Skeletal muscle tissue (tissue), 4 donors: ENCODE data around the gene MMRN1. TPM values are rescaled to one million over a fixed set of nuclear protein-coding genes. Genes with fewer than 3 reads are reported as not detected.

Experiments
- H3K27ac ChIP-seq: one replicate; pipeline ENCODE4 v1.7.0; 2013; ENCODE audit warnings: mild to moderate bottlenecking, low read depth, low read length, inconsistent platforms
- H3K27me3 ChIP-seq, 3 donors: one replicate each; pipeline ENCODE4 v1.7.0; 2013; ENCODE audit warnings: low read length in 3 of 3; ENCODE audit not compliant: control insufficient read depth in 3 of 3, insufficient read depth in 3 of 3
- H3K36me3 ChIP-seq, 3 donors: one replicate each; pipeline ENCODE4 v1.7.0; 2013; ENCODE audit warnings: low read length in 3 of 3; ENCODE audit not compliant: control insufficient read depth in 3 of 3, insufficient read depth in 3 of 3
- H3K4me1 ChIP-seq, 3 donors: one replicate each; pipeline ENCODE4 v1.7.0; 2013; ENCODE audit warnings: low read length in 3 of 3, mild to moderate bottlenecking in 3 of 3; ENCODE audit not compliant: control insufficient read depth in 3 of 3, insufficient read depth in 3 of 3
- H3K4me3 ChIP-seq, 3 donors: one replicate each; pipeline ENCODE4 v1.7.0; 2013; ENCODE audit warnings: low read length in 3 of 3
- H3K9ac ChIP-seq, 3 donors: one replicate each; pipeline ENCODE4 v1.7.0; 2013; ENCODE audit warnings: low read length in 3 of 3, mild to moderate bottlenecking in 3 of 3, moderate library complexity in 2 of 3, low read depth in 1 of 3
- H3K9me3 ChIP-seq, 3 donors: one replicate each; pipeline ENCODE4 v1.7.0; 2013; ENCODE audit warnings: low read length in 3 of 3; ENCODE audit not compliant: control insufficient read depth in 3 of 3
- total RNA-seq: library from RNA; depleted of rRNA; stranded (reverse); fragments of >200 nt; gene quantifications from one replicate; pipeline ENCODE4 v1.2.3, GENCODE V29; 2014
- donor health status: Osteomylitis.

MMRN1 gene, protein sequence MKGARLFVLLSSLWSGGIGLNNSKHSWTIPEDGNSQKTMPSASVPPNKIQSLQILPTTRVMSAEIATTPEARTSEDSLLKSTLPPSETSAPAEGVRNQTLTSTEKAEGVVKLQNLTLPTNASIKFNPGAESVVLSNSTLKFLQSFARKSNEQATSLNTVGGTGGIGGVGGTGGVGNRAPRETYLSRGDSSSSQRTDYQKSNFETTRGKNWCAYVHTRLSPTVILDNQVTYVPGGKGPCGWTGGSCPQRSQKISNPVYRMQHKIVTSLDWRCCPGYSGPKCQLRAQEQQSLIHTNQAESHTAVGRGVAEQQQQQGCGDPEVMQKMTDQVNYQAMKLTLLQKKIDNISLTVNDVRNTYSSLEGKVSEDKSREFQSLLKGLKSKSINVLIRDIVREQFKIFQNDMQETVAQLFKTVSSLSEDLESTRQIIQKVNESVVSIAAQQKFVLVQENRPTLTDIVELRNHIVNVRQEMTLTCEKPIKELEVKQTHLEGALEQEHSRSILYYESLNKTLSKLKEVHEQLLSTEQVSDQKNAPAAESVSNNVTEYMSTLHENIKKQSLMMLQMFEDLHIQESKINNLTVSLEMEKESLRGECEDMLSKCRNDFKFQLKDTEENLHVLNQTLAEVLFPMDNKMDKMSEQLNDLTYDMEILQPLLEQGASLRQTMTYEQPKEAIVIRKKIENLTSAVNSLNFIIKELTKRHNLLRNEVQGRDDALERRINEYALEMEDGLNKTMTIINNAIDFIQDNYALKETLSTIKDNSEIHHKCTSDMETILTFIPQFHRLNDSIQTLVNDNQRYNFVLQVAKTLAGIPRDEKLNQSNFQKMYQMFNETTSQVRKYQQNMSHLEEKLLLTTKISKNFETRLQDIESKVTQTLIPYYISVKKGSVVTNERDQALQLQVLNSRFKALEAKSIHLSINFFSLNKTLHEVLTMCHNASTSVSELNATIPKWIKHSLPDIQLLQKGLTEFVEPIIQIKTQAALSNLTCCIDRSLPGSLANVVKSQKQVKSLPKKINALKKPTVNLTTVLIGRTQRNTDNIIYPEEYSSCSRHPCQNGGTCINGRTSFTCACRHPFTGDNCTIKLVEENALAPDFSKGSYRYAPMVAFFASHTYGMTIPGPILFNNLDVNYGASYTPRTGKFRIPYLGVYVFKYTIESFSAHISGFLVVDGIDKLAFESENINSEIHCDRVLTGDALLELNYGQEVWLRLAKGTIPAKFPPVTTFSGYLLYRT
- total RNA-seq = 9.4 TPM

DNA sequence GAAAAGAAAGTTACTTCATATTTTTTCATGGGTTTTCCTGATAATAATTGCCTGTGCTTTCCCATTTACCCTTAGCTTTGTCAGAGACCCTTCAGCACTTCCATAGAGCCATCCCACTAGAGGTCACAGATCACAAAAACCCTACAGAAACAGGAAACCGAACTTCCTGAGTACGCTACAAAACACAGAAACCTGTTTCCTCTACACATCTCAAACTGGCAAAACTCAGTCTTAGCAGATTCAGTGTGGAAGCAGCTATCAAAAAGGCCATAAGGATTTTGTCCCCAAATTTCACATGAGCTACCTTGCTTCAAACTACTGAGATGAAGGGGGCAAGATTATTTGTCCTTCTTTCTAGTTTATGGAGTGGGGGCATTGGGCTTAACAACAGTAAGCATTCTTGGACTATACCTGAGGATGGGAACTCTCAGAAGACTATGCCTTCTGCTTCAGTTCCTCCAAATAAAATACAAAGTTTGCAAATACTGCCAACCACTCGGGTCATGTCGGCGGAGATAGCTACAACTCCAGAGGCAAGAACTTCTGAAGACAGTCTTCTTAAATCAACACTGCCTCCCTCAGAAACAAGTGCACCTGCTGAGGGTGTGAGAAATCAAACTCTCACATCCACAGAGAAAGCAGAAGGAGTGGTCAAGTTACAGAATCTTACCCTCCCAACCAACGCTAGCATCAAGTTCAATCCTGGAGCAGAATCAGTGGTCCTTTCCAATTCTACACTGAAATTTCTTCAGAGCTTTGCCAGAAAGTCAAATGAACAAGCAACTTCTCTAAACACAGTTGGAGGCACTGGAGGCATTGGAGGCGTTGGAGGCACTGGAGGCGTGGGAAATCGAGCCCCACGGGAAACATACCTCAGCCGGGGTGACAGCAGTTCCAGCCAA lies at the start of gene MMRN1:
MMRN1 (plus strand) TSS at position 206 of the 902 bp plus-strand sequence; CDS start at position 324, 118 bp downstream.
- Histone ChIP-seq H3K9ac (no peak within 1 kb of the TSS), H3K36me3 (no peaks in the 10 kb centered on the region), H3K9me3 (no peaks in the 10 kb centered on the region), H3K4me3 (no peak within 1 kb of the TSS), H3K27ac (no peak within 1 kb of the TSS), H3K27me3 (peaks cover 0 to under 1% (median 0%) of the 10 kb centered on the region in 3 donors), H3K4me1 (no peaks in the 10 kb centered on the region)

DNA sequence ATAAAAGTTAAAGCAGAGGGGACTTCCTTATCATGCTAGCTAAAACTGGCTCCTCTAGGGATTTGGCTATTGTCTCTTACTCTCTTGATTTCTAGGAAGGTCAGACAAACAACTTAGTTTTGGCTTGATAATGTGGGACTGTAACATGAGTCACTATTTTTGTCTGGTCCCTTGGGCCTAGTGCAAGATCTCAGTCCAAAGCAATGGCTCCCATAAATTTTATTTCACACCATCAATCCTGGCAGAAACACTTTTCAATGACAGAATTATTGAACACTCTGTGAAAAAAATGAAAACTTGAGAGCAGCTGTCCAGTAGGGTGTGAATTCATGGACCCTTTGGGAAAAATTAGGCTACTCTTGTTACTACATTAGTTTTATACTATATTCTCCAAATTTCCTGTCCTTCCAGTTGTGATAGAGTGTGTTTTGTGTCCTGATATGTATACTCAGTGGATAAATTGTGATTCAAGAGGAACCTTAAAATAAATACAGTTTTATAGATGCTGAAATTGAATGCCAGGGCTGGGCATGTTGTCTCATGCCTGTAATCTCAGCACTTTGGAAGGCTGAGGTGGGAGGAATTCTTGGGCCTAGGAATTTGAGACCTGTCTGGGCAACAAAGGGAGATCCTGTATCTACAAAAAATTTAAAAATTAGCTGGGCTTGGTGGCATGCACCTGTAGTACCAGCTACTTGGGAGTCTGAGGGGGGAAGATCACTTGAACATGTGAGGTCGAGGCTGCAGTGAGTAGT lies 46.9 kb upstream of the MMRN1 start:
- Histone ChIP-seq H3K27me3 (no peaks in the 10 kb centered on the region), H3K4me1 (no peaks in the 10 kb centered on the region), H3K27ac (no peak overlapping the region), H3K9me3 (no peaks in the 10 kb centered on the region), H3K36me3 (no peaks in the 10 kb centered on the region), H3K9ac (no peak overlapping the region), H3K4me3 (no peak overlapping the region)

DNA sequence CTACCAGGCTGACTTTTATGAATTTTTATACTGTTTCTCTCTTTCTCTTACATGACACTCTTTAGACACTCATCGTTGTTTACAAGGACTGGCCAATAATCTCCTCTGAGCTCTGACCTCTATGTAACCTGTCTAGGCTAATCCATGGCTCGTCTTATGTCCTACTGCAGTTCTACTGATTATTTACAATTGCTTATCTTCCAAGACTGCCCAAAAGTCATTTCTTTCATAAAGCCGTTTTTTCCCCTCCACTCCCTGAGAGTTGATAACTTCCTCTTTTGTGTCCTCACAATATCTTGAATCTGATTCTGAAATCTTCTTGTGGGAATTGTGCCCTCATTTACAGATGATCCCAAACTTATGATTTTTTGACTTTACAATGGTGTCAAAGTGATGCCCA lies 39.4 kb upstream of the MMRN1 start:
- Histone ChIP-seq H3K27ac (no peak overlapping the region), H3K36me3 (no peaks in the 10 kb centered on the region)

DNA sequence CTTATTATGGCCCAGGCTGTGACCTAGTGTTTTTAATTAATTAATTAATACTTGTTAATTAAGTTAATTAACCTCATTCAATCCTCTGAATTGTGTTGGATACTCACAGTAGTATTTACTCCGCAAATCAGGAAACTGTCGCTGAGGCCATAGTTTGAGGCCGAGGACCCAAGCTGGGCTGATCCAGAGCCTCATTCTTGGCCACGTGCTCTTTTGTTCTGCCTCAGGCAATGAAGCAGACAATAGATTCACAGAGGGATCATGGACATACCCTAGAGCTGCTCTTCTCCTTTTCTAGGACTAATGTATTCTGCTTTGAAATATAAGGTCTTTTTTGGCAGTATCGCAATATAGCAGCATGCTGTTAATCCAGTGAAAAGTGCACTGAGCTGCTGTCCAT lies 33.7 kb upstream of the MMRN1 start:
- H3K27ac ChIP-seq = no peak overlapping the region
- no peak overlapping the region for H3K4me3 ChIP-seq
- H3K36me3 ChIP-seq = no peaks in the 10 kb centered on the region
- no peaks in the 10 kb centered on the region for H3K4me1 ChIP-seq
- no peaks in the 10 kb centered on the region for H3K9me3 ChIP-seq
- no peaks in the 10 kb centered on the region for H3K27me3 ChIP-seq
- no peak overlapping the region for H3K9ac ChIP-seq

More for the DNA sequence above, 39.4 kb upstream of the MMRN1 start:
- H3K27me3 ChIP-seq = no peaks in the 10 kb centered on the region
- H3K9ac ChIP-seq = no peak overlapping the region
- H3K4me1 ChIP-seq = no peaks in the 10 kb centered on the region
- no peak overlapping the region for H3K4me3 ChIP-seq
- no peaks in the 10 kb centered on the region for H3K9me3 ChIP-seq

DNA sequence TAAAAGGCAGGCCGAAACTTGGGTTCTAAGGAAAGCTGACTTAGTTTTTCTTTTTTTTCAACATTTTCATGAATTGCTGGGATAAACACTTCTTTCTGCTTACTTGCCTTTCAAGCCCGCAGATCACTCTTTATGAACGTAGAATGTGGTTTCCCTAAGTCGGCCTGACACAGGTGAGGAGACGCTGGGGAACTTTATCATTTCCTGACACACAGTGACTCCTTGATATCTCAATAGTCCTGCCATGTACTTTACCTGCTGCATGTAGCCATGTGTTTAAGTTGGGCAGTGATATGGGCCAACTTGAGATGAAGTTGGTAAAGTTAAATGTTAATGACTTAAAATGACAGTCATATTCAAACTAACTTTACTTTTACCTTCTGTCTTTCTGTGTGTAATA lies 31.1 kb upstream of the MMRN1 start:
- Histone ChIP-seq H3K4me1 (no peaks in the 10 kb centered on the region), H3K9me3 (no peaks in the 10 kb centered on the region), H3K9ac (no peak overlapping the region), H3K36me3 (no peaks in the 10 kb centered on the region), H3K27me3 (no peaks in the 10 kb centered on the region), H3K27ac (no peak overlapping the region), H3K4me3 (no peak overlapping the region)

DNA sequence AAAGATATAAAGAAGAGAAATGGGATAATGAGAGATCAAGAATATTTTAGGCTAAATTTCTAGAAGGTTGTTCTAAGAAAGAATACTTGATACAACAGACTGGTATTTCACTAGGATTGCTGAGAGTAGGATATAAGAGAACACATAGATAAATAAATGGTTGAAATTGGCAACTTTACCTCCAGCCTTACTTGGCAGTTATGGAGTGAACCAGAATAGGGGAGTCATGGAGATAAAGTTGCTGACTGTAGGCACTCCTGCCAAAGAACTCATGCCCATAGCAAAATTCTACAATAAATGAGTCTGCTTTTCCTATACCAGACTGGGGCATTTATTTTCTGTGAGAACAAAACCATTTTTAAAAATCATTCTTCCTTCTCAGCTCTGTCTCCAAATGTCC lies 26.4 kb upstream of the MMRN1 start:
- H3K27me3 ChIP-seq = no peaks in the 10 kb centered on the region
- no peak overlapping the region for H3K27ac ChIP-seq
- H3K9me3 ChIP-seq = no peaks in the 10 kb centered on the region
- no peaks in the 10 kb centered on the region for H3K36me3 ChIP-seq
- no peak overlapping the region for H3K4me3 ChIP-seq
- no peaks in the 10 kb centered on the region for H3K4me1 ChIP-seq
- H3K9ac ChIP-seq = no peak overlapping the region

DNA sequence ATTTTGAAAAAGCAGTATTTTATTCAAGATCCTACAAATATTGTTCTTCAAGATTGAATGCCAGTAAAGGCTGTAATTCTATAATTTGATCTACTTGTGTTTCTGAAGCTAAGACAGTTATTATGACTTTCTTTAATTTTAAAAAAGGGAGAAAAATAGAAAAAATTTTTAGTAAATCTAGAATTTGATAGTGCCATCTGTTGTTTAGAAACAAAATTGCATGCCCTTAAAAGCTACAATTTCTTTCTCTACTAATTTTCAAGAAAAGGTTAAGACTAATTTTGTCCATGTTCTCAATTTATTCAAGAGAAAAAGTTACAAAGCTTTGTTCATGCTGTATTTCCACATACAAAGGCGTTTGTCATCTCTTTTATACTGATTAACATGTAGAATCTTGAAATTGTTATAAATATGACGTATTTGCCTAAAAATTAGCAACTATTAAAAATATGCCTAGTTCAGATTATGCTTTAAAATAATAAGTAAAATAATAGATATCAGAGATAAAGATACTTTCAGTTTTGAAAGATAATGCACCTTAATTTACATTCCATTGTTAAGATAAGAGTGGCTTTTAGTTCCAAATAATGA lies 25.6 kb upstream of the MMRN1 start:
- no peaks in the 10 kb centered on the region for H3K27me3 ChIP-seq
- no peak overlapping the region for H3K4me3 ChIP-seq
- H3K4me1 ChIP-seq = no peaks in the 10 kb centered on the region
- no peaks in the 10 kb centered on the region for H3K36me3 ChIP-seq
- no peak overlapping the region for H3K9ac ChIP-seq
- no peak overlapping the region for H3K27ac ChIP-seq
- H3K9me3 ChIP-seq = no peaks in the 10 kb centered on the region

DNA sequence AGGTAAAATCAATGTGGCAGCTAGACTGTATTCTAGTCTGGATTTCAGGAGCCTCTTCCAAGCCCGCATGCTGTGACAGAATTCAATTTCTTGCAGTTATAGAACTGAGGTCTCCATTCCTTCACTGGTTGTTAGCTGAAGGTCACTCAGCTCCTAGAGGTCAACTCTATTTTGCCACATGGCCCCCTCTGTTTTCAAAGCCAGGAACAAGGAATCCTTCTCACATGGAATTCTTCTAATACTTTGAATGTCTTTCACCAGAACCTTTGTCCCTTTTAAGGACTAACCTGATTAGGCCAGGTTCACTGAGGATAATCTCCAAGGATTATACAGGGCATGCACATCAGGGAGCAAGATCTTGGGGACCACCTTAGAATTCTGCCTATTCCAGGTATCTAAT lies 23.4 kb upstream of the MMRN1 start:
- H3K27ac ChIP-seq = no peak overlapping the region
- H3K4me3 ChIP-seq = no peak overlapping the region
- H3K27me3 ChIP-seq = no peaks in the 10 kb centered on the region
- H3K9me3 ChIP-seq = no peaks in the 10 kb centered on the region
- H3K4me1 ChIP-seq = no peaks in the 10 kb centered on the region
- H3K36me3 ChIP-seq = no peaks in the 10 kb centered on the region
- no peak overlapping the region for H3K9ac ChIP-seq
